Stomach (tissue), 19 donors: ENCODE results near the gene KY. TPM values are rescaled to one million over a fixed set of nuclear protein-coding genes. Genes with fewer than 3 reads are reported as not detected.

Experiments used
- DNase-seq, 2 donors: peaks; one replicate each; pipeline versions ENCODE4 v3.0.0 to v3.0.0-alpha.2; 2013 to 2019
- H3K27ac ChIP-seq, 5 donors: fragments of 200-600 bp in 4 of 5; sonication (generic) in 4 of 5; one replicate each; pipeline ENCODE4 v1.5.1; 2013 to 2019; ENCODE audit warnings: mild to moderate bottlenecking in 1 of 5, moderate library complexity in 1 of 5
- H3K27me3 ChIP-seq, 3 donors: fragments of 200-600 bp; sonication (generic); one replicate each; pipeline ENCODE4 v1.5.1; 2017 to 2019; ENCODE audit warnings: mixed run types in 1 of 3
- H3K36me3 ChIP-seq, 4 donors: fragments of 200-600 bp; sonication (generic); 1 replicate in 3 of 4; 2 replicates in 1 of 4; pipeline ENCODE4 v1.5.1; 2016 to 2019
- H3K4me1 ChIP-seq, 4 donors: fragments of 200-600 bp; sonication (generic); one replicate each; pipeline ENCODE4 v1.5.1; 2016 to 2019
- H3K4me3 ChIP-seq, 4 donors: fragments of 200-600 bp; sonication (generic) in 3 of 4; one replicate each; pipeline ENCODE4 v1.5.1; 2016 to 2019; ENCODE audit warnings: mild to moderate bottlenecking in 1 of 4
- H3K9me3 ChIP-seq, 4 donors: fragments of 200-600 bp; sonication (generic); one replicate each; pipeline ENCODE4 v1.5.1; 2016 to 2019
- EP300 ChIP-seq: sonication (generic); formaldehyde crosslinking; IDR thresholded peaks from one replicate; pipeline ENCODE4 v1.6.1; 2017; ENCODE audit warnings: antibody characterized with exemption
- POLR2A ChIP-seq, 4 donors: fragments of 450-650 bp; IDR thresholded peaks; one replicate each; pipeline ENCODE4 v1.6.1; 2016; ENCODE audit warnings: antibody characterized with exemption in 4 of 4, control low read depth in 2 of 4, mild to moderate bottlenecking in 1 of 4, moderate library complexity in 1 of 4
- POLR2AphosphoS5 ChIP-seq, 3 donors: sonication (generic); formaldehyde crosslinking; IDR thresholded peaks; one replicate each; pipeline ENCODE4 v1.6.1; 2016; ENCODE audit warnings: antibody characterized with exemption in 3 of 3
- WGBS, 5 donors: extraction: QIAGEN DNeasy Blood & Tissue Kit in 3 of 5; methylation state at CpG; one replicate each; pipeline versions ENCODE4 v1.1.5 to v1.1.7; 2013 to 2018; 5-methylcytosine and 5-hydroxymethylcytosine counted together
- intact Hi-C: fragments of 100-400 bp; cut with DNase I; formaldehyde crosslinking; loops from one replicate; pipeline ENCODE4 v1.15.1; 2023; ENCODE audit warnings: low total_unique reads
- long read RNA-seq, 10 donors: transcript quantifications; one replicate each; lab custom pipeline, GENCODE V29; 2026
- polyA plus RNA-seq, 3 donors: library from polyadenylated mRNA; stranded (reverse); fragments of 200-250 nt; gene quantifications; one replicate each; pipeline ENCODE4 v1.2.3, GENCODE V29; 2013
- total RNA-seq, 5 donors: library from RNA; depleted of rRNA; stranded (reverse); fragments of >200 nt; gene quantifications; one replicate each; pipeline versions ENCODE4 v1.1.0 to v1.2.3, GENCODE V29; 2014 to 2016
- TF ChIP-seq, protein P1 (sequence below), 7 experiments: fragments of 450-650 bp in 4 of 7; fragments of 200-600 bp in 3 of 7; sonication (generic) in 3 of 7; IDR thresholded peaks; one replicate each; pipeline ENCODE4 v1.5.1; 2016 to 2019; ENCODE audit warnings: antibody characterized with exemption in 7 of 7, control low read depth in 2 of 7, mild to moderate bottlenecking in 1 of 7
- donor health status: healthy with polysubstance abuse.
- donor health status: Bipolar disorder and iron deficiency.
- donor health status: healthy.

The KY gene, protein sequence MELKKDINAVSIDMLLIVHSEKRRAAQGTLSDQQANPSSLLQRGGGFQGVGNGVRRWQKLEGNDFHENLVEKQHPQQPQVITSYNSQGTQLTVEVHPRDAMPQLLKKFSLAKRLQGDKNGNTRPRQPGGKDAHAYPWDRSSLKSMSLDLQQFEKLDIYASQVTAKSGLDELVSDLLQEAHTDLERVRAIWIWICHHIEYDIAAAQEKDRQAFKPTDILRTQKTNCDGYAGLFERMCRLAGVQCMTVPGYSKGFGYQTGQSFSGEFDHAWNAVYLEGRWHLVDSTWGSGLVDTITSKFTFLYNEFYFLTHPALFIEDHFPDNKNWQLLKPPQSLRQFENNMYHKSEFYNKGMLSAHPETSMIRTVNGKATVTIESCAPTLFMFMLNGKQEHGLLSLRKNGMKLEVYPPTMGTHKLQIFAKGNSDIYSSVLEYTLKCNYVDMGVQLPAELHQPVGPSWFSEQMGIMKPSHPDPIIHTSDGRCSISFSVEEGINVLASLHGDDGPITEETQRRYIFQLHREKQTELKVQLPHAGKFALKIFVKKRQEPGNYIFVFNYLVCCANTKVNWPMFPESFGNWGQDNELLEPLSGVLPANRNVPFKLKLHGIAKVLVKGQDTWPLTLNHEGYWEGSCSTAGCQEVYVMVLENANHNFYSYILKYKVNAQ
- 1 to 10 TPM in 1 of 5 donors, under 1 TPM in 1, not detected in 3; 0.55 to 3.6 TPM for total RNA-seq
- polyA plus RNA-seq: under 1 TPM; 0.12 to 0.31 (median 0.25) TPM
- long read RNA-seq, donor 1: 0 reads
- long read RNA-seq, donor 2: 0 reads
- long read RNA-seq, donor 3, partial matches to known transcripts: 0 of 1 reads
- long read RNA-seq, donor 3, other reads (novel, unspliced or antisense): 0 of 1 reads
- long read RNA-seq, donor 4: 0 reads
- long read RNA-seq, donor 5: 0 reads
- long read RNA-seq, donor 6: 0 reads
- long read RNA-seq, donor 7: 0 reads
- long read RNA-seq, donor 8: 0 reads
- long read RNA-seq, donor 9: 0 reads
- long read RNA-seq, donor 10: 0 reads

DNA sequence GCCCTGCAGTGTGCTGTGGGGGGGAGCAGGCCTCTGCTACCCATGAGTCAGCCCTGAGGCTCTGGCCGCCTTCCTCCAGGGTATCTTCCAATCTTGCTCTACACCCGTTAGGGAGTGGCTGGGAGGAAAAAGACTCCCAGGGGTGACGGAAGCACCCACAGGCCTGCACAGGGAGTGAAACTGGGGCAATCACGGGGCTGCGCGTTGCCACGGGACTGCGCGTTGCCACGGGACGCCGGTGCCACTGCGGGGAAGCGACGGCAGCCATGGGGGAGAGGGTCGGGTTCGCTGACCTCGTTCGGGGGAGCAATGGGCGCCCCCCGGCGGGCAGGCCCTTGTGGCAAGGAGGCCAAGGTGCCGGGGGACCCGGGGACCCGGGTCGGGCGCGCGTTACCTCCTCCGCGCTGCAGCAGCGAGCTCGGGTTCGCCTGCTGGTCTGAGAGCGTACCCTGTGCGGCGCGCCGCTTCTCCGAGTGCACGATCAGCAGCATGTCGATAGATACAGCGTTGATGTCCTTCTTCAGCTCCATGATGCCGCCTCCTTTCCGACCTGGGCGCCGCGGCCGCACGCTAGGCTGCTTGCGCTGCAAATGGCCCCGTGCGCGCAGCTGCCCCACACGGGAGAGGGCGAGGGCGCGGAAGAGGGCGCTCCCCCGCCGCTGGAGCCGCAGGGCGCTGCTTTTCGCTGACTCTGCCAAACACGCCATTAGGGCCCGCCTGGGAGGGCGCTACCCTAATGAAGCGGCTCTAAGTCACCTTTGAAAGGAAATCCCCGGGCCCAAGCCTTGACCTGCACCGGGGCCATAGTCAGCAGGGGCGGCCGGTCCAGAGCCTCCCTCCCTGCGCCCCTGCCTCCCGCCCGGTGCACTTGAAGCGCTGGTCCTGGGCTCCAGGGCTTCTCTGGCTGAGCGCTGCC is at the start of gene KY:
Gene KY, minus strand, starts transcription at position 592 of the 916 bp plus-strand sequence. Its CDS starts 62 bp downstream, at position 530.
- TF ChIP-seq POLR2A (IDR thresholded peaks at IDR 0.05): no peak
- TF ChIP-seq EP300: no peak
- no peak for TF ChIP-seq POLR2AphosphoS5 (IDR thresholded peaks at IDR 0.05)
- TF ChIP-seq, protein P1, sequence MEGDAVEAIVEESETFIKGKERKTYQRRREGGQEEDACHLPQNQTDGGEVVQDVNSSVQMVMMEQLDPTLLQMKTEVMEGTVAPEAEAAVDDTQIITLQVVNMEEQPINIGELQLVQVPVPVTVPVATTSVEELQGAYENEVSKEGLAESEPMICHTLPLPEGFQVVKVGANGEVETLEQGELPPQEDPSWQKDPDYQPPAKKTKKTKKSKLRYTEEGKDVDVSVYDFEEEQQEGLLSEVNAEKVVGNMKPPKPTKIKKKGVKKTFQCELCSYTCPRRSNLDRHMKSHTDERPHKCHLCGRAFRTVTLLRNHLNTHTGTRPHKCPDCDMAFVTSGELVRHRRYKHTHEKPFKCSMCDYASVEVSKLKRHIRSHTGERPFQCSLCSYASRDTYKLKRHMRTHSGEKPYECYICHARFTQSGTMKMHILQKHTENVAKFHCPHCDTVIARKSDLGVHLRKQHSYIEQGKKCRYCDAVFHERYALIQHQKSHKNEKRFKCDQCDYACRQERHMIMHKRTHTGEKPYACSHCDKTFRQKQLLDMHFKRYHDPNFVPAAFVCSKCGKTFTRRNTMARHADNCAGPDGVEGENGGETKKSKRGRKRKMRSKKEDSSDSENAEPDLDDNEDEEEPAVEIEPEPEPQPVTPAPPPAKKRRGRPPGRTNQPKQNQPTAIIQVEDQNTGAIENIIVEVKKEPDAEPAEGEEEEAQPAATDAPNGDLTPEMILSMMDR (IDR thresholded peaks at IDR 0.05): no peak
- peak; percentile 54 to 80 for DNase-seq
- 3 to 16% (median 6%) methylated on average over 17 to 77 of the region's 77 CpGs for WGBS, 5 donors
- intact Hi-C loops: no loop called here
- H3K27ac ChIP-seq: peak within 1 kb of the TSS in 4 of 5 donors; percentile 18 to 70 (median 42)
- H3K4me1 ChIP-seq: peaks cover 13 to 33% (median 22%) of the 10 kb centered on the region in 4 donors
- no peaks in the 10 kb centered on the region for H3K36me3 ChIP-seq
- H3K9me3 ChIP-seq: no peaks in the 10 kb centered on the region
- H3K4me3 ChIP-seq: peak within 1 kb of the TSS; percentile 51 to 63 (median 57)
- H3K27me3 ChIP-seq: peaks cover 0 to 12% (median 10%) of the 10 kb centered on the region in 3 donors

DNA sequence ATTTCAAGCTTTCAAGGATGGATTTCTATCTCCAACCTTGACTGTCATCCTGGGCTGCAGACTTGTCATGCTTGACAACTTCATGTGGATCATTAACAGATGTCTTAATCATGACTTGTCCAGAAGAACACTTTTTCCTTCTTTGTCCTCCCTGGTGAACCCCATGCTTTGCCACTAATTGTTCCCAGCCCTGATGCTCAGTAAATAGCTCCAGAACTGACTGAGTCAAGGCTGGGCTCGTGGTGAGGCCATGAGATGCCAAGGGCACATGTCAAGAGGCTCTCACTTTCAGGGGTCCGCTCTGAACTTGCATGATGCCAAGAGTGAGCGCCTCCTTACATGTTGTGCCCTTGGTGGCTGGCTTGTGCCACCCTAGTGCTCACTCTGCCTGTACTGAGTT is 48.9 kb upstream of the KY start:
- Histone ChIP-seq H3K27ac (no peak overlapping the region), H3K9me3 (no peaks in the 10 kb centered on the region), H3K36me3 (no peaks in the 10 kb centered on the region), H3K4me3 (no peak overlapping the region), H3K4me1 (peaks cover 0 to 41% (median 7%) of the 10 kb centered on the region in 4 donors), H3K27me3 (no peaks in the 10 kb centered on the region)
- TF ChIP-seq, protein P1 (IDR thresholded peaks at IDR 0.05): no peak
- no peak for DNase-seq
- 71 to 83% (median 75%) methylated on average over 2 to 3 of the region's 3 CpGs for WGBS, 5 donors
- intact Hi-C loops: no loop called here

DNA sequence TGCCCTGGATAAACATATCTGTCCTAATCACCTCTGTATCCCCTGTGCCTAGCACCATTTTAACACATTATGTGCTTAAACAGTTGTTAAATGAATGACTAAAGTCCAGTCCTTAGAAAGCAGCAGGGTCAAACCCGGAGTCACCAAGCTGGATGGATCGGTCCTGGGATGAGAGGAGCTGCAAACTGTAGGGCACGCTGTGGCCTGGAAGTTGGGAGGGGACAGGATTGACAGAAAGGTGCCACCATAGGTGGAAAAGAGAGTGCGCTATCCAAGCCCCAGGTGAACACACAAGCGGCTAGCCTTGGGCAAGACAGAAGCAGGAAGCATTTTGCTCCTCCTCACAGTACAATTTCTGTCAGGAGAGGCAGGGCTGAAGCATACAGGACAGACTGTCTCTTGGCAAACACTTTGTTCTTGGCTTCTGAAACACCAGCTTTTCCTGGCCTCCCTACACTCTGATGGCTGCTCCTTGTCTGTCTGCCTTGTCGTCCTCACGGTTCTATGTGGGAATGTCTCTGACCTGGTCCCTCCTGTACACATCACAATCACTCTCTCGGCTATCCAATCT is 48.4 kb upstream of the KY start:
- no peak overlapping the region for H3K4me3 ChIP-seq
- 65 to 77% (median 70%) methylated on average over 8 of the region's 8 CpGs for WGBS, 5 donors
- H3K27ac ChIP-seq: peak overlapping the region in 1 of 5 donors; percentile 3
- DNase-seq: no peak
- H3K27me3 ChIP-seq: no peaks in the 10 kb centered on the region
- H3K36me3 ChIP-seq: no peaks in the 10 kb centered on the region
- peaks cover 0 to 46% (median 8%) of the 10 kb centered on the region in 4 donors for H3K4me1 ChIP-seq
- intact Hi-C loops: no loop called here
- no peak for TF ChIP-seq POLR2AphosphoS5 (IDR thresholded peaks at IDR 0.05)
- no peak for TF ChIP-seq POLR2A (IDR thresholded peaks at IDR 0.05)
- TF ChIP-seq, protein P1 (IDR thresholded peaks at IDR 0.05): no peak
- no peak for TF ChIP-seq EP300
- H3K9me3 ChIP-seq: no peaks in the 10 kb centered on the region
